ENCODE data around the gene TPD52L2.
A peak's percentile ranks its signal among the peaks of the same experiment; 100 is the strongest.

TPD52L2 gene

DNA sequence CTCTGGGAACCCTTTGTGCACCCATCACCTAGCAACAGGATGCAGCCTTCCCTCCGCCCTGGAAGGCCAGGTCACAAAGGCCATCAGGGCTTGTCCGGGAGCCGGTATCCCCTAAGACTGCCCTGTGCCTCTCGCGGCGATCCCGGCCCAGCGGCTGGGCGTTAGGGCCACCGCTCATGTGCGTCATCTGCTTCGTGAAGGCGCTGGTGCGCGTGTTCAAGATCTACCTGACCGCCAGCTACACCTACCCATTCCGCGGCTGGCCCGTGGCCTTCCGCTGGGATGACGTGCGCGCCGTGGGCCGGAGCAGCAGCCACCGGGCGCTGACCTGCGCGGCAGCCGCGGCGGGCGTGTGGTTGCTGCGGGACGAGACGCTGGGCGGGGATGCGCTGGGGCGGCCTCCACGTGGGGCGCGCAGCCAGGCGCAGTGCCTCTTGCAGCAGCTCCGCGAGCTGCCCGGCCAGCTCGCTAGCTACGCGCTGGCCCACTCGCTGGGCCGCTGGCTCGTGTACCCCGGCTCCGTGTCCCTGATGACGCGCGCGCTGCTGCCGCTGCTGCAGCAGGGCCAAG, 3.6 kb upstream of the TPD52L2 start, which contains the start of gene ABHD16B:
ABHD16B (plus strand) TSS at position 134 of the 570 bp plus-strand sequence; CDS start at position 177, 43 bp downstream.
- Histone ChIP-seq H4K91ac (ENCODE audit: low read depth, low read length, poor library complexity) (no peak within 1 kb of the TSS), H3K18ac (ENCODE audit: low read length) (peak within 1 kb of the TSS; percentile 48), H3K4me1 (ENCODE audit: control insufficient read depth in 2 of 2, insufficient read depth in 1 of 2, low read depth in 1 of 2, low read length in 2 of 2) (peaks cover 19 to 33% of the 10 kb centered on the region in 2 donors), H3K27ac (replicated peaks; ENCODE audit: low read length) (no peak within 1 kb of the TSS), H2AK5ac (ENCODE audit: low read depth, low read length) (peak within 1 kb of the TSS; percentile 96), H2BK120ac (ENCODE audit: low read depth, low read length) (no peak within 1 kb of the TSS), H3K23ac (ENCODE audit: low read depth, low read length, poor library complexity) (peak within 1 kb of the TSS; percentile 85), H3K27me3 (ENCODE audit: control insufficient read depth in 3 of 3, insufficient read depth in 3 of 3, low read depth in 1 of 3, low read length in 3 of 3) (no peaks in the 10 kb centered on the region), H3K9ac (ENCODE audit: low read depth, low read length, poor library complexity) (no peak within 1 kb of the TSS), H2BK12ac (ENCODE audit: low read length) (peak within 1 kb of the TSS; percentile 16), H3K36me3 (replicated peaks in 1 of 2; ENCODE audit: control insufficient read depth in 2 of 2, insufficient read depth in 2 of 2, low read length in 2 of 2) (peaks cover 8 to 33% of the 10 kb centered on the region in 2 donors), H3K79me1 (ENCODE audit: low read depth, low read length) (peaks cover 17% of the 10 kb centered on the region), H3K4me3 (ENCODE audit: low read length in 2 of 2) (no peak within 1 kb of the TSS), H3K9me3 (replicated peaks in 1 of 2; ENCODE audit: control insufficient read depth in 2 of 2, insufficient read depth in 1 of 2, low read depth in 1 of 2, low read length in 2 of 2) (no peaks in the 10 kb centered on the region), H2BK5ac (ENCODE audit: low read length) (peak within 1 kb of the TSS; percentile 75), H3K14ac (ENCODE audit: low read length) (no peak within 1 kb of the TSS), H2AFZ (ENCODE audit: low read length) (no peak within 1 kb of the TSS), H4K8ac (ENCODE audit: low read depth, low read length) (peak within 1 kb of the TSS; percentile 82), H3K4me2 (ENCODE audit: insufficient read depth, low read length, poor library complexity, severe bottlenecking) (no peak within 1 kb of the TSS), H3K4ac (ENCODE audit: low read length) (no peak within 1 kb of the TSS), H2BK15ac (ENCODE audit: low read length) (no peak within 1 kb of the TSS)
- WGBS, 2 donors (ENCODE audit: extremely low coverage in 2 of 2, insufficient read length in 2 of 2, insufficient replicate concordance in 1 of 2) = no CpG with 5 or more reads among the region's 59 CpGs
- no peak for DNase-seq (ENCODE audit: low spot score)

DNA sequence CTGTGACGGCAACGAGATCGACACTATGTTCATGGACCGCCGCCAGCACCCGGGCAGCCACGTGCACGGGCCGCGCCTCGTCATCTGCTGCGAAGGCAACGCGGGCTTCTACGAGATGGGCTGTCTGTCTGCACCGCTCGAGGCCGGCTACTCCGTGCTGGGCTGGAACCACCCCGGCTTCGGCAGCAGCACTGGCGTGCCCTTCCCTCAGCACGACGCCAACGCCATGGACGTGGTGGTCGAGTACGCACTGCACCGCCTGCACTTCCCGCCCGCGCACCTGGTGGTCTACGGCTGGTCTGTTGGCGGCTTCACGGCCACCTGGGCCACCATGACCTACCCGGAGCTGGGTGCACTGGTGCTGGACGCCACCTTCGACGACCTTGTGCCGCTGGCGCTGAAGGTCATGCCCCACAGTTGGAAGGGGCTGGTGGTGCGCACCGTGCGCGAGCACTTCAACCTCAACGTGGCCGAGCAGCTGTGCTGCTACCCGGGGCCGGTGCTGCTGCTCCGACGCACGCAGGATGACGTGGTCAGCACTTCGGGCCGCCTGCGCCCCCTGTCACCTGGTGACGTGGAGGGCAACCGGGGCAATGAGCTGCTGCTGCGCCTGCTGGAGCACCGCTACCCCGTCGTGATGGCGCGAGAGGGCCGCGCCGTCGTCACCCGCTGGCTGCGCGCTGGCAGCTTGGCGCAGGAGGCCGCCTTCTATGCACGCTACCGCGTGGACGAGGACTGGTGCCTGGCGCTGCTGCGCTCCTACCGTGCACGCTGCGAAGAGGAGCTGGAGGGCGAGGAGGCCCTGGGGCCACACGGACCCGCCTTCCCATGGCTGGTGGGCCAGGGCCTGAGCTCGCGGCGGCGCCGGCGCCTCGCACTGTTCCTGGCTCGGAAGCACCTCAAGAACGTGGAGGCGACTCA, 2.8 kb upstream of the TPD52L2 start:
- Histone ChIP-seq H2BK12ac (ENCODE audit: low read length) (peak overlapping the region; percentile 16), H3K18ac (ENCODE audit: low read length) (no peak overlapping the region), H3K9ac (ENCODE audit: low read depth, low read length, poor library complexity) (no peak overlapping the region), H4K8ac (ENCODE audit: low read depth, low read length) (peak overlapping the region; percentile 23), H3K9me3 (replicated peaks in 1 of 2; ENCODE audit: control insufficient read depth in 2 of 2, insufficient read depth in 1 of 2, low read depth in 1 of 2, low read length in 2 of 2) (no peaks in the 10 kb centered on the region), H2BK5ac (ENCODE audit: low read length) (peak overlapping the region; percentile 39), H3K27me3 (ENCODE audit: control insufficient read depth in 3 of 3, insufficient read depth in 3 of 3, low read depth in 1 of 3, low read length in 3 of 3) (no peaks in the 10 kb centered on the region), H3K4ac (ENCODE audit: low read length) (no peak overlapping the region), H3K79me1 (ENCODE audit: low read depth, low read length) (peaks cover 17% of the 10 kb centered on the region), H2BK120ac (ENCODE audit: low read depth, low read length) (no peak overlapping the region), H3K4me2 (ENCODE audit: insufficient read depth, low read length, poor library complexity, severe bottlenecking) (no peak overlapping the region), H3K23ac (ENCODE audit: low read depth, low read length, poor library complexity) (peak overlapping the region; percentile 85), H2AK5ac (ENCODE audit: low read depth, low read length) (no peak overlapping the region), H4K91ac (ENCODE audit: low read depth, low read length, poor library complexity) (no peak overlapping the region), H3K14ac (ENCODE audit: low read length) (no peak overlapping the region), H3K36me3 (replicated peaks in 1 of 2; ENCODE audit: control insufficient read depth in 2 of 2, insufficient read depth in 2 of 2, low read length in 2 of 2) (peaks cover 8 to 33% of the 10 kb centered on the region in 2 donors), H3K27ac (replicated peaks; ENCODE audit: low read length) (no peak overlapping the region), H2BK15ac (ENCODE audit: low read length) (no peak overlapping the region), H2AFZ (ENCODE audit: low read length) (no peak overlapping the region), H3K4me3 (ENCODE audit: low read length in 2 of 2) (no peak overlapping the region), H3K4me1 (ENCODE audit: control insufficient read depth in 2 of 2, insufficient read depth in 1 of 2, low read depth in 1 of 2, low read length in 2 of 2) (peaks cover 19 to 29% of the 10 kb centered on the region in 2 donors)
- DNase-seq (ENCODE audit: low spot score) = no peak
- no CpG with 5 or more reads among the region's 95 CpGs for WGBS, 2 donors (ENCODE audit: extremely low coverage in 2 of 2, insufficient read length in 2 of 2, insufficient replicate concordance in 1 of 2)

DNA sequence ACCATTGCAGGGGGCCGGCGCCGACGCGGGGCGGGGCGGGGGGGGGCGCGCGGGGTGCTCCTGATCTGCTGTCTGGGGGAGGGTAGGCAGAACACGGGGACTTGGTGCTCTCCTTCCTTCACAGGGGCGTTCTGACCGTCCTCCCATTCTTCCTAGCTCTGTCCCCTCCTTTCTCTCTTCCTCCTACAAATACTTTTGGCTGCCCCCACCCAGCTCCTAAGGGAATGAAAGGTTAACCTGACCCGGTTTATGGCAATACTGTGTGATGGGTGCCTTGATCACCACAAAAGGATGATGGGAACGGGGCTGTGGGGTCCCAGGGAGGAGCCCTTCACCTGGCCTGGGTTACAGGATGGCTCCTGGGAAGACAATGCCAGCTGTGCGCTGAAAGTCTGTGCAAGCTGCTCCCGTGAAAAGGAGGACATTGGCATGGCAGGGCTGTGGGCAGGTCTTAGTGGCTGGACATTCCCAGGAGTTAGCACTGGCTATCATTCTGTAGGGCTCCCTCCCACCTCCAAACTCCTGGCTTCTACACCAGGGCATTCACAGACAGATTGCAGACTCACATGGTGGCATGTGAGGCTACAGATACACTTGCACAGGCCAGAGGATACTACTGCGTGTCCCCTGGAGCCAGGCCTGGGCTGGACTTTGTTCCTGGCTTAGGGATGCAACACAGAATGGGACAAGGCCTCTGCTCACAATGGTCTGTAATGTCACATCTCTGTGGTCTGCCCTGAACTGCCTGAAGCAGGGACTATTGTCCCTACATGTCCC, 1.9 kb upstream of the TPD52L2 start:
- H3K18ac ChIP-seq (ENCODE audit: low read length) = no peak overlapping the region
- no peak overlapping the region for H2BK12ac ChIP-seq (ENCODE audit: low read length)
- H2AK5ac ChIP-seq (ENCODE audit: low read depth, low read length) = peak overlapping the region; percentile 1
- H3K36me3 ChIP-seq (replicated peaks in 1 of 2; ENCODE audit: control insufficient read depth in 2 of 2, insufficient read depth in 2 of 2, low read length in 2 of 2) = peaks cover 9 to 36% of the 10 kb centered on the region in 2 donors
- no peak overlapping the region for H3K4me2 ChIP-seq (ENCODE audit: insufficient read depth, low read length, poor library complexity, severe bottlenecking)
- H3K27ac ChIP-seq (replicated peaks; ENCODE audit: low read length) = peak overlapping the region; percentile 20
- no CpG with 5 or more reads among the region's 18 CpGs for WGBS, 2 donors (ENCODE audit: extremely low coverage in 2 of 2, insufficient read length in 2 of 2, insufficient replicate concordance in 1 of 2)
- H2BK120ac ChIP-seq (ENCODE audit: low read depth, low read length) = no peak overlapping the region
- H2AFZ ChIP-seq (ENCODE audit: low read length) = no peak overlapping the region
- no peaks in the 10 kb centered on the region for H3K27me3 ChIP-seq (ENCODE audit: control insufficient read depth in 3 of 3, insufficient read depth in 3 of 3, low read depth in 1 of 3, low read length in 3 of 3)
- peak overlapping the region in 1 of 2 donors; percentile 87 for H3K4me3 ChIP-seq (ENCODE audit: low read length in 2 of 2)
- no peak overlapping the region for H3K14ac ChIP-seq (ENCODE audit: low read length)
- peaks cover 16 to 20% of the 10 kb centered on the region in 2 donors for H3K4me1 ChIP-seq (ENCODE audit: control insufficient read depth in 2 of 2, insufficient read depth in 1 of 2, low read depth in 1 of 2, low read length in 2 of 2)
- H3K23ac ChIP-seq (ENCODE audit: low read depth, low read length, poor library complexity) = no peak overlapping the region
- H3K9ac ChIP-seq (ENCODE audit: low read depth, low read length, poor library complexity) = no peak overlapping the region
- H3K4ac ChIP-seq (ENCODE audit: low read length) = no peak overlapping the region
- DNase-seq (ENCODE audit: low spot score) = no peak
- H3K79me1 ChIP-seq (ENCODE audit: low read depth, low read length) = peaks cover 17% of the 10 kb centered on the region
- no peaks in the 10 kb centered on the region for H3K9me3 ChIP-seq (replicated peaks in 1 of 2; ENCODE audit: control insufficient read depth in 2 of 2, insufficient read depth in 1 of 2, low read depth in 1 of 2, low read length in 2 of 2)
- peak overlapping the region; percentile 89 for H4K8ac ChIP-seq (ENCODE audit: low read depth, low read length)
- H4K91ac ChIP-seq (ENCODE audit: low read depth, low read length, poor library complexity) = no peak overlapping the region
- no peak overlapping the region for H2BK5ac ChIP-seq (ENCODE audit: low read length)
- no peak overlapping the region for H2BK15ac ChIP-seq (ENCODE audit: low read length)
